GM21786 (cell line): ENCODE data around the gene MPI.
"Not testable (repeated sequence)": the region's sequence is repeated elsewhere in the genome, so short reads cannot be mapped to it uniquely, and the experiment has no call there.

Source experiments
- ATAC-seq: cut with Tn5 transposase; IDR thresholded peaks from one replicate; pipeline ENCODE4 v1.9.1; 2021; ENCODE audit not compliant: unreplicated experiment

MPI gene

GRCh38 chr15:74863239-74864056 lies 26.4 kb upstream of the MPI start:
- ATAC-seq: no peak

DNA sequence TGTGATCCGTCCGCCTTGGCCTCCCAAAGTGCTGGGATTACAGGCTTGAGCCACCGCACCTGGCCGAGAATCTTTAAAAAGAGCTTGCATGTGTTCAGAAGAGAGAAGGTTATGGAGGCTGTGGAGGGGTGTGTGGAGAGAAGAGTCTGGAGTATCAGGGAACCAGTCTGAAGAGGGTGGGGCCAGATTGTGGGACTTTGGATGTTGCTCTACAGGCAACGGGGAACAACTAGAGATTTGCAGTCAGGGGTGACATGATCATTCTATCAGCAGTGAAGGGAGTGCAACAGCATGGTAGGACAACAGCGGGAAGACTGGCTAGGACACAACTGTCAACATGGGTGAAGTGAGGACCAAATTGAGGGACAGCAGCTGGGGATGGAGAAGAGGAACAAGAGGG lies 25.5 kb upstream of the MPI start:
- no peak for ATAC-seq

GRCh38 chr15:74865316-74865715 lies 24.5 kb upstream of the MPI start:
- ATAC-seq: no peak

GRCh38 chr15:74866090-74866489 lies 23.8 kb upstream of the MPI start:
- no peak for ATAC-seq

GRCh38 chr15:74867466-74868038 lies 22.3 kb upstream of the MPI start:
- no peak for ATAC-seq

DNA sequence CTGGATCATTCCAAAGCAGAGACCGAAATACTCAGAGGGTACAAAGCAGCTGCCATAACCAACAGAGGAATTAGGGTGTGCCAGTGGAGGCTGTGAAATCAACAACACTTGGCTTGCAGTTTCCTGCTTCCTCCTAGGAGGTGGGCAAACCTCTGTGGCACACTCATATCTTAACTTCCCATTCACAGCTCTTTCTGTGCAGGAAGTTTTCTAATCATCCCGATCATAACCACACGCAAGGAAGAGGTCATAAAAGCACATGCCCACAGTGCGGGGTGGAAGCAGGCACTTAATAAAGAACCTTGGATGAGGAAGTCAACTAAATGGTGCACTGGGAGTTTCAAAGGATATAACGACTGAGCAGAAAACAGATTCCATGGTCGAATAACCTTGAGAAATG lies 21.8 kb upstream of the MPI start:
- no peak for ATAC-seq

DNA sequence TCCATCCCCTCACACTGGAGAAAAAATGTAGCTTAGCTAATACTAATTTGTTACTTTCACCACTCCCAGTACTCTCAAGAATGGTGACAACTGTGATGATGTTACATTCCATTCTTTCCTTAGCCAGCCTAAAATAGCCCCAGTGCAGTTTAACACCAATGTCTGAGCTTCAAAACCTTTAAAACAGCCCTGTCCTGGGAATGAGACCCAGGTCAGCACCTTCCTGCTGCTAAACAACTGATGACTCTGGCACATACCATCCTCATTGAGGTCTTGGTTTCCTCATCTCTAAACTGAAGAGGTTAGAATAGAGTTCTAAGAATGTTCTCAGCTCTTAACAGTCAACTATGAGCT lies 20.5 kb upstream of the MPI start:
- no peak for ATAC-seq

DNA sequence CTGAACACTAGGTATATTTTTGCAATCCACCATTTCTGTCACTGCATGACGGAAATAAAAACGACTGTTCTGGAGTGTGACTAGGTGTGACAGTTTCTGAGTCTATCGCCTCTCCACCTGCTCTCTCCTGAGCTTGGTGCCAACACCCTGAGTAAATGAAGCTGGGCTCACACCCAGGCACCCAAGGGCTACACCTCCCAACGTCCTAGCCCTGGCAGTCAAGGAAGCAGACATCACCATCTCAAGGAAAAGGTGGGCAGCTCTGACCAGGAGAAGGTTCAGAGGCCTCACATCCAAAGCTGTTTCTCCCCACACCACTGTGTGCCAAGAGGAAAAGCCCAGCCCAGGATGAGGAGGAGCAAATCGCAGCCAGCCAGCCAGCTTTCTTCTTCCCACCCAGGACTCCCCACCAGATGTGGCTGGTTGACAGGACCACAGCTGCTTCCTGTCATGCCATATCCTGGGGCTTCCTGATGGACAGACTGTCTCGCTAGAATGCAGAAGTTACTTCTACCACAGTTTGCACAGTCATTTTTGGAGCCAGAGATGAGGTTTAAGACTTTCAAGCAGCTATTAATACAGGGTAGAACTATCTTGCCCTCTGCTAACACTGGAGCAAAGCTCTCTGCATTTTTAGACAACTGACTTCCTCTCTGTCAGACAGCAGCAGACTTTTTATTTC lies 20.0 kb upstream of the MPI start:
- ATAC-seq: peak; percentile 64

GRCh38 chr15:74870436-74871215 lies 19.2 kb upstream of the MPI start:
- ATAC-seq: no peak

DNA sequence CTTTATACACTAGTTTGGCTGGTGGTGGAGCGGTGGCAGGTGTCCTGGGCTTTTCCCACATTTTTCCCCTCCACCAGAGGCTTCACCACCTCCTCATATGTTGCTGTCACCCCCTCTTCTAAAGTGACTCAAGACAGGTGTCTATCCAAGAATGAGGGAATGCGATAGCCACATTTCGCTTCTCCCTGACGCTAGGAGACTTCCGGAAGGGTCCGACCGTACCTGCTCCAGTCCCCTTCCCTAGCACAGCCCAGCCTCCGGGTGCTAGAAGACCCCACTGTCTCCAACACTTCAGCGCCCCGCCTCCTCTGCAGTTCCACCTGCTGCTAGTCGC lies 17.2 kb upstream of the MPI start:
- no peak for ATAC-seq

DNA sequence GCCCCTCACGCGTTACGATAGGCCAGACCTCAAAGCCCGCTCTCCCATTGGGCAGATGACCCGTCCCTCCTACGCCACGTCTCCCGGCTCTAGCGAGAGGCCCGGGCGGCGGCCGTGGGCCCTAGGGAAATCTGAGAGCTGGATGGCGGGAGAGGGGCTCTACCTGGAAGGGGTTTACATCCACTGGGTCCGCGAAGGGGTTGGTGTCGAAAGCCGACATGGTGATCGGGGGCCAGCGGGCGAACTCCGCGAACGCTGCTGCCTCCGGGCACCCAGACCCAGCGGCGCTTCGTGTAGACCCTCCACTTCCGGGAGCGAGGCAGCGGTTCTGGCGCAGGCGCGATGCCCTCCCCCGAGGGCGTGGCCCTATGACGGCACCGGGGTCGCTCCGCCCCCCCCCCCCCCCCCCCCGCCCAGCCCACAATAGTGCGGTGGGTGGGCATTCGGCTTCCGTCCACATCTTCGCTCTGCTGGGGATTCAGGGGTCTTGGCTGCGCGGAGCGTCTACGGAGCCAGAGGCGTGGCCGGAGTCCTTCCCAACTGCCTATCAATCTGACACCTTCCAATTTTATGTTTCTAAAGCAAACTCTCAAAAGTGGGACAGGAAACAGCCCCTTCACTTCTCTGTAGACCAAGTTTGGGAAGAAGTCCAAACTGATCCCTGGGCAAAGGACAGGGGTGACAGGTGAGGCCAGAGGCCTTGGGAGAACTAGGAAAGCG lies 16.6 kb upstream of the MPI start, which contains the start of gene SCAMP2:
TSS of gene SCAMP2 (minus strand) at position 330 of the 720 bp plus-strand sequence. CDS start at position 220, 110 bp downstream.
- peak; percentile 68 for ATAC-seq

GRCh38 chr15:74873756-74874424 lies 16.0 kb upstream of the MPI start:
- no peak for ATAC-seq

GRCh38 chr15:74878273-74878672 lies 11.6 kb upstream of the MPI start:
- ATAC-seq: no peak

DNA sequence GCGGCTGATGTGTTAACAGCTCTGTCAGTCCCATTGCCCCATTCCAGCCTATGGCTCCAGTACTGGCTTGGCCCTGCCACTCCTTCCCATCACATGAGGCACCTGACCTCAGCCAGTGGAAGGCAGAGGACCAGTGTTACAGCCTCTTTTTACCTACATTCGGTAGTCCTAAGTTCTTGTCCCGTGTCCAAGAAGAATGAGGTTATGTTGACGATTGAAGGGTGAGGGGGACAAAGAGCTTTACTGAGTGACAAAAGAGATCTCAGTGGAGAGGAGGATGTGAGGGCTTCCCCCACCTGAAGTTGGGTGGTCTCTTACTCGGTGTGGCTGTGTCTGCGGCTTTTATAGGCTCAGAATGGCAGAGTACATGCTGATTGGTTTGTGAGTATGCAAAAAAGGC lies 7.3 kb upstream of the MPI start:
- ATAC-seq: no peak

DNA sequence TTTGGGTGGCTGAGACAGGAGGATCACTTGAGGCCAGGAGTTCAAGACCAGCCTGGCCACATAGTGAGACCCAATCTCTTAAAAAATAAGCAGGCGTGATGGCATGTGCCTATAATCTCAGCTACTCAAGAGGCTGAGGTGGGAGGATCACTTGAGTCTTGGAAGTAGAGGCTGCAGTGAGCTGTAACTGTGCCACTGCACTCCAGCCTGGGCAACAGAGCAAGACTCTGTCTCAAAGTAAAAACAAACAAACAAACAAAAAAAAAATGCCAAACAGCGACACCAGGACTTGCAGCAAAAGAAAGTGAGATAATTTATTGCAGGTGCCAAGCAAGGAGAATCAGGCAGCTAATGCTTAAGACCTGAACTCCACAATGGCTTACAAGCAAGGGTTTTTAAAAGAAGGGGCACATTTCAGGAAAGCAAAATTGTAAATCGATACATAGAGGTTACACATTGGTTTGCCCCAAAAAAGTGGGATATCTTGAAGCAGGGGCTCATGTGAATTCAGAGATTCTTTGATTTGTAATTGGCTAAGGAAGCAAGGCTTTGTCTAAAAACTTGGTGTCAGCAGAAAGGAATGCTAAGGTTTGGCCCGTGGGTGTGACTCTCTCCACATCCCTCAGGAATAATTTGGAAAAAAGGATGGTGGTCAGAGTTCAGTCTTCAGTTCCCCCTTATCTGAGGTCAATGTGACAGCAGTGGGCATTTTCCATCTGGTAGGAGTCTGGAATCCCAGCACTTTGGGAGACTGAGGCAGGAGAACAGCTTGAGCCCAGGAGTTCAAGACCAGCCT lies 5.2 kb upstream of the MPI start:
- ATAC-seq: no peak

GRCh38 chr15:74885461-74885860 lies 4.4 kb upstream of the MPI start:
- no peak for ATAC-seq

DNA sequence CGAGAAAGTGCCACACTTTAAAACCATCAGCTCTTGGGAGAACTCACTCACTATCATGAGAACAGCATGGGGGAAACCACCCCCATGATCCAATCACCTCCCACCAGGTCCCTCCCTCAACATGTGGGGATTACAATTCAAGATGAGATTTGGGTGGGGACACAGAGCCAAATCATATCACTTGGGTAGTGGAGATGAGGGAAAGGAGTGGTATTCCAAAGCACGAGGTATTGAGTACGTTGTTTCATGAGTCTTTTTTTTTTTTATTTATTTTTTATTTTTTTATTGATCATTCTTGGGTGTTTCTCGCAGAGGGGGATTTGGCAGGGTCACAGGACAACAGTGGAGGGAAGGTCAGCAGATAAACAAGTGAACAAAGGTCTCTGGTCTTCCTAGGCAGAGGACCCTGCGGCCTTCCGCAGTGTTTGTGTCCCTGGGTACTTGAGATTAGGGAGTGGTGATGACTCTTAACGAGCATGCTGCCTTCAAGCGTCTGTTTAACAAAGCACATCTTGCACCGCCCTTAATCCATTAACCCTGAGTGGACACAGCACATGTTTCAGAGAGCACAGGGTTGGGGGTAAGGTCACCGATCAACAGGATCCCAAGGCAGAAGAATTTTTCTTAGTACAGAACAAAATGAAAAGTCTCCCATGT lies 2.2 kb upstream of the MPI start:
- ATAC-seq: not testable (repeated sequence)

- ATAC-seq: no peak
These were observed 1.1 kb upstream of the MPI start for GRCh38 chr15:74888716-74889115.

GRCh38 chr15:74889390-74889882 lies 406 bp upstream of the MPI start:
- no peak for ATAC-seq
